Fibroblast of gingiva (primary cell): ENCODE data around the gene GSK3A.

Source experiments
- DNase-seq: peaks from one replicate; pipeline ENCODE4 v3.0.0-alpha.2; 2011; ENCODE audit warnings: low read depth

The GSK3A gene

DNA sequence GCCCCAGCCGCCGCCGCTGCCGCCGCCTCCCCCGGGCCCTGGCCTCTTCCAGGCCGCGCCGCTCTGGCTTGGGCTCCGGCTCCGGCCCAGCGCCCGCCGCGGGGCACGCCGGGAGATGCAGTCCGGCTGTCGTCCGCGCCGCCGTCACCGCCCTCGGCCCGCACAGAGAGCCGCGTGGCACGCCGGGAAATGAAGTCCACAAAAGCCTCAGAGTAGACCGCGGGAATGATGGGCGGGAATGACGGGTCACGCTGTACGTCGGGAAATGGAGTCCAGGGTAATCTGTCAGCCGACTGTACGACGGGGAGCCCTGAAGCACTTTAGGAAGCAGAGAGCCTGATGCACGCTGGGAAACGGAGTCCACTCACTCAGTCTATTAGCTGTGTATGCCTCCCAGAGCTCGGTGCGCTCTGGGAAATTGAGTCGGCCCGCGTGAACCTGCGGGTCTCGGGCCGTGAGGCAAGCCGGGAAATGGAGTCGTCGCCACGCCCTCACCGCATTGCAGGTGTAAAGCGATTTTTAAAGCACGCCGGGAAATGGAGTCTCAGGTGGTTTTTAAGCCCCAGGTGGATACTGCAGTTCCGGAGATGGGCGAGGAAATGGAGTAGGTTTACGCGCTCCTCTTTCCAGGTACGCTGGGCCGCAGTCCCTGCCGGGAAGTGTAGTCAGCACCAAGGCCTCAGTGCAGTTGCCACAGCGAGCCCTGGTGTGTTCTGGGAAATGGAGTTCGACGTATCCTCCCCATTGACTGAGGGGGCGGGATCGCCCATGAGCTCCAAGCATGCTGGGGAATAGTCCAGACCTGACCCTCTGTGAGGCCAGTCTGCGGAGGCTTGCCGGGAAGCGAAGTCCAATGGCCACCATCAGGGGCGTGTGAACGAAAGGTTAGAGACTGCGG, at the start of gene GSK3A:
TSS of gene GSK3A (minus strand) at position 91 of the 898 bp plus-strand sequence. CDS start 137 bp downstream, outside the sequence.
- DNase-seq: peak; percentile 99

DNA sequence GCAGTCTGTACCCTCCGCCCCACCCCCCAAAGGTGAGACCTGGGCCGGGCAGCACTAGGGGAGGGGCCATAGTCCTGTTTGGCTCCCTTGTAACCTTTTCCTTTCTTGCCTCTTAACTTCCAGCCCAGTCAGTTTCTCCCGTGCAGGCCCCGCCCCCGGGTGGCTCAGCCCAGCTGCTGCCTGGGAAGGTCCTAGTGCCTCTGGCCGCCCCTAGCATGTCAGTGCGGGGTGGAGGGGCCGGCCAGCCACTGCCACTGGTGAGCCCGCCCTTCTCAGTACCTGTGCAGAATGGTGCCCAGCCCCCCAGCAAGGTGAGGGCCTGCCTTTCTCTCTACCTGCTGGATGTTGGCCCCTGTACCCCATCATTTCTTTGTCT, 49.0 kb upstream of the GSK3A start:
- DNase-seq: no peak

DNA sequence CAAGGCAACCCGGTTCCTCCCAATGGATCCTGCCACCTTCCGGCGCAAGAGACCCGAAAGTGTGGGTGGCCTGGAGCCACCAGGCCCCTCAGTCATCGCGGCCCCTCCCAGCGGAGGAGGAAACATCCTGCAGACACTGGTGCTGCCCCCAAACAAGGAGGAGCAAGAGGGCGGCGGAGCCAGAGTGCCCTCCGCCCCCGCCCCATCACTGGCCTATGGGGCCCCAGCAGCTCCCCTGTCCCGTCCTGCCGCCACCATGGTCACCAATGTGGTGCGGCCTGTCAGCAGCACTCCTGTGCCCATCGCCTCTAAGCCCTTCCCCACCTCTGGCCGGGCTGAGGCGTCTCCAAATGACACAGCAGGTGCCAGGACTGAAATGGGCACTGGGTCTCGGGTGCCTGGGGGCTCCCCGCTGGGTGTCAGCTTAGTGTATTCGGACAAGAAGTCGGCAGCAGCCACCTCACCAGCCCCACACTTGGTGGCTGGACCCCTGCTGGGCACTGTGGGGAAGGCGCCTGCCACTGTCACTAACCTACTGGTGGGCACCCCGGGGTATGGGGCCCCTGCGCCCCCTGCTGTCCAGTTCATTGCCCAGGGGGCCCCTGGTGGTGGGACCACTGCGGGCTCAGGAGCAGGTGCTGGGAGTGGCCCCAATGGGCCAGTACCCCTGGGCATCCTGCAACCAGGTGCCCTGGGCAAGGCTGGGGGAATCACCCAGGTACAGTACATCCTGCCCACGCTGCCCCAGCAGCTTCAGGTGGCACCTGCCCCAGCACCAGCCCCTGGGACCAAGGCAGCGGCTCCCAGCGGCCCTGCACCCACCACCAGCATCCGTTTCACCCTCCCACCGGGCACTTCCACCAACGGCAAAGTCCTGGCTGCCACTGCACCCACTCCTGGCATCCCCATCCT, 48.4 kb upstream of the GSK3A start:
- no peak for DNase-seq

DNA sequence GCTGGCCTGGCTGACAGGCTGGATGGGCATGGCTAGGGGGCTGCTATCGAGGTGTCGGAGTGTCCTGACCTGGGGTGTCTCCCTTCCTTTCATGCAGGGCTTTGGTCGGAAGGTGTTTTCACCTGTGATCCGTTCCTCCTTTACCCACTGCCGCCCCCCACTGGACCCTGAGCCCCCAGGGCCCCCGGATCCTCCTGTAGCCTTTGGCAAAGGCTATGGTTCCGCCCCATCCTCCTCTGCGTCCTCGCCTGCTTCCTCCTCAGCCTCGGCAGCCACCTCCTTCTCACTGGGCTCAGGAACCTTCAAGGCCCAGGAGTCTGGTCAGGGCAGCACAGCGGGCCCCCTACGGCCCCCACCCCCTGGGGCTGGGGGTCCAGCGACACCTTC, 47.7 kb upstream of the GSK3A start:
- DNase-seq: no peak

DNA sequence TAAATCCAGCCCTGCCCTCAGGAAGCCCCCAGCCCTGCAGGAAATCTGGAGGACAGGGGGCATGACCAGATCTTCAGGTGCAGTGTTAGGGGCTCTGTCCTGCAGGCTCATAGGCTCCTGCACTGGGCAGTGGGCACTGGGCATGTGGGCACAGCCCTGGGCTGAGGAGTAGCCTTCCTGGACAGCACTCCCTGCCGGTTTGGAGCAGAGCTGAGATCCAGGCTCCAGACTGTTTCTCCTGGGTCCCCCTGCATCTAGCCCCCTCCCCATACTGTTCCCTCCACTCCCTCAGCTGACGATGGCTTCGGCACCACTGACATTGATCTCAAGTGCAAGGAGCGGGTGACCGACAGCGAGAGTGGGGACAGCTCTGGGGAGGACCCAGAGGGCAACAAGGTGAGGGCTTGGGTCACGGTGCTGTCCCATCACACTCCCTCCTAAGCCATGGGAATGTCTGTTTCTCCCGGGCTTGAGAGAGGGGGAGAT, 47.2 kb upstream of the GSK3A start:
- DNase-seq: no peak

DNA sequence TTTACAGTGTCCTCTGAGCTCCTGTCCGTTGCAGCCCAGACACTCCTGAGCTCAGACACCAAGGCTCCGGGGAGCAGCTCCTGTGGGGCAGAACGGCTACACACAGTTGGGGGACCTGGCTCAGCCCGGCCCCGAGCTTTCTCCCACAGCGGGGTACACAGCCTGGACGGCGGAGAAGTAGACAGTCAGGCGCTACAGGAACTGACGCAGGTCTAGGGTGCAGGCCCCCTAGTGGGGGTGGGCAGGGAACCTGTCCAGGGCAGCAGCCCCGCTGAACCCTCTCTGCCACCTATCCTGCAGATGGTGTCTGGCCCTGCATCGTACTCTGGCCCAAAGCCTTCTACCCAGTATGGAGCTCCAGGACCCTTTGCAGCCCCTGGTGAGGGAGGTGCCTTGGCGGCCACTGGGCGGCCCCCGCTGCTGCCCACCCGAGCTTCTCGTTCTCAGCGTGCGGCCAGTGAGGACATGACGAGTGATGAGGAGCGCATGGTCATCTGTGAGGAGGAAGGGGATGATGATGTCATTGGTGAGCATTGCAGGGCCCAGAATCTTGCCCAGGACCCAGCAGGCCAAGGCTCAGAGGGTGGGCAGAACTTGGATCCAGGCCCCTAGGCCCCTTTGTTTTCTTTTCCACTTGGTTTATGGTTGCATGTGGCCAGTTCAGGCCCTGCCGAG, 46.6 kb upstream of the GSK3A start:
- DNase-seq: no peak

DNA sequence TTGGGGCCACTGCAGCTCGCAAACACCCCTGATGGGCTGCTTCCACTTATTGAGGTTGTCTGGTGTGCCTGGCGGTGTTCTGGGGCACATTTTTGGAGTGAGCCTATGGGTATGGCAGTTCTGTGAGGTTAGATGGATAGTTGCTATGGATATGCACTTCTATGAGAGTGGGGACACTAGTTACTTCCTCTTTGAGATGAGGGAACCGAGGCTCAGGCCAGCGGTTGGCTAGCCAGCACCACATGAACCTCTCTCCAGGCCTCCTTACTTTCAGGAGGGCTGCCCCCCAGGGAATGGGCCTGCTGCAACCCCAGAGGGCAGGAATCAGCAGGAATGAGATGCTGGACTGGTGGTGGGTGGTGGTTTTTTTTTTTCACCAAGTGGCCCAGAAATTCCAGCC, 46.0 kb upstream of the GSK3A start:
- DNase-seq: no peak

DNA sequence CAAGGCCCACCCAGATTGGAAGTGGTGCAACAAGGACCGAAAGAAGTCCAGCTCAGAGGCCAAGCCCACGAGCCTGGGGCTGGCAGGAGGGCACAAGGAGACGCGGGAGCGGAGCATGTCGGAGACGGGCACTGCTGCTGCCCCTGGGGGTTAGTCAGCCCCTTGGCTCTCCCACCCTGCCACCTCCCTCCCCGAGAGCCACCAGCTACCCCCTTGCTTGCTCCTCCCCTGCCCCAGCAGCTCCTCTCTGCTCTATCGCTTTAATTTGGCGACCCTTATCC, 45.4 kb upstream of the GSK3A start:
- DNase-seq: no peak

DNA sequence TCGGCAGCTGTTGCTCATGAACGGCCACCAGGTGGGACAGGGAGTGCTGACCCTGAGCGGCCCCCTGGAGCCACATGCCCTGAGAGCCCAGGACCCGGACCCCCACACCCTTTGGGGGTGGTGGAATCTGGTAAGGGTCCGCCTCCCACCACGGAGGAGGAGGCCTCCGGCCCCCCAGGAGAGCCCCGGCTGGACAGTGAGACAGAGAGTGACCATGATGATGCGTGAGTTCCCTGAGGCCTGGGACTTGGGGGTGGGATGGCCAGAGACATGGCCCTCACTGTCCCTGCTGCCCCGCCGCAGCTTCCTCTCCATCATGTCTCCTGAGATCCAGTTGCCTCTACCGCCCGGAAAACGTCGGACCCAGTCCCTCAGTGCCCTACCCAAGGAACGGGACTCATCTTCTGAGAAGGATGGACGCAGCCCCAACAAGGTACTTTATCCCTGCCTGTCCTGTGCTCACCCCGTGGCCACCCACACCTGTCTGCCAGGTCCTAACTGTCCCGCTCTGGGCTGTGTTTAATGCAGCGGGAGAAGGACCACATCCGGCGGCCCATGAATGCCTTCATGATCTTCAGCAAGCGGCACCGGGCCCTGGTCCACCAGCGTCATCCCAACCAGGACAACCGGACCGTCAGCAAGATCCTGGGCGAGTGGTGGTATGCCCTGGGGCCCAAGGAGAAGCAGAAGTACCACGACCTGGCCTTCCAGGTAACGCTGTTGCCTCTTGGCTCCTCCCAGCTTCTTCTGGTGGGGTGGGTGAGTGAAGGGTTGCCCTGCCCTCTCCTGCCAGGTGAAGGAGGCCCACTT, 44.8 kb upstream of the GSK3A start:
- no peak for DNase-seq

DNA sequence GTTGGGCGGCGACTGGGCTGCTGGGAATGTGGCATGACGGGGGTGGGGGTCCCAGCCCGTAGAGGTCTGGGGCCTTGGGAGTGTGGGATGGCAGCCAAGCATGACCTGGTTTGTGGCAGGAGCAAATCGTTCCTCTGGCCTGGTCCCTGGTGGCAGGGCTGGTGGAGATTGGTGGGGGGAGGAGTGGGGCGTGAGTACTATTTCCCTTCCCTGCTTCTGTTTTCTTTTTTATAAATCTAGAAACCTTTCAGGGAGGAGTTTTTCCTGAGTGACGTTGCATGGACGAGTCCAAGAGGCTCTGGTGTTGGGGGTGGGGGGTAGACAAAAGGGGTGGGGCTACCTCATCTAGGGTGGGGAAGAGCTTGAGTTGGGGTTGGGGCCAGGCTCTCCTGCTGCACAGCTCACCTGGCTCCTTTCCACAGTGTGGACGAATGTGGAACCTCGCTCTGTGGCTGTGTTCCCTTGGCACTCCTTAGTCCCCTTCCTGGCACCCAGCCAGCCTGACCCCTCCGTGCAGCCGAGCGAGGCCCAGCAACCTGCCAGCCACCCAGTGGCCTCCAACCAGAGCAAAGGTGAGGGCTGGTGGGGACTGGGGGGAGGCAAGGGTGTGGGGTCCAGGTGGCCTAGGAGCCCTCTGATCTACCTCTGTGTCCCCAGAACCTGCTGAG, 44.1 kb upstream of the GSK3A start:
- no peak for DNase-seq

DNA sequence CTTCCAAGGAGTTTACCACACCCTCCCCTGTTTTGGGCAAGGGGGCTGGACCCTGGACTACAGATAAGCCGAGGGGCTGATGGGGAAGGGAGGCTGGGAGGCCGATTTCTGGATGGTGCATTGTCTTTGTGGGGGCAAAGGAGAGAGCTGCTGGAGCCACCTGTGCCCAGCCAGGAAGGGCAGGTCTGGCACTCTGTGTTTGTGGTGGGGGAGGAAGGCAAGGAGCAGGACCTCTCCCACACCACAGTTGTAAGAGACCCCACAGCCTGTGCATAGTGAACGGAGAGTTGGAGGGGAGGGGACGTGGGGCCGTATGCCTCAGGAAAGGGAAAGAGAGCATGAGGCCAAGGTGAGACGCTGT, 43.6 kb upstream of the GSK3A start:
- DNase-seq: no peak

DNA sequence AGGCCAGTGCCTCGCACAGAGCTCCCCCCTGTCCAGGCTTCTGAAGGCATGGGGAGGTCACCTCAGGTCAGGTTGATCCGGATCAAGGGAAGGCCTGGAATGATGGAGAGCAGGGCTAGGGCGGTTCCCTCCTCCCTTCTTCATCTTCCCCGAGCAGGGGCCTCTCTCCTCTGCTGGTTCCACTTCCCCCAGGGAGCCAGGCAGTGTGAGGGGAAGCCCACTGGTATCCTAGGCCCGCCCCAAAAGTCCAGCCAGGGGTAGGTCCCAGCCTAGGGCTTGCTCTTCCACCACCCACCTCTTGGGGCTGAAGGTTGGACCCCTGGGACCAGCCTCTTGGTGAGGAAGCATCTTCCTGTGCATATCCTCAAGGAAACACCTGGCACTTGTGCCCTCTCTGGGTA, 43.1 kb upstream of the GSK3A start:
- no peak for DNase-seq

DNA sequence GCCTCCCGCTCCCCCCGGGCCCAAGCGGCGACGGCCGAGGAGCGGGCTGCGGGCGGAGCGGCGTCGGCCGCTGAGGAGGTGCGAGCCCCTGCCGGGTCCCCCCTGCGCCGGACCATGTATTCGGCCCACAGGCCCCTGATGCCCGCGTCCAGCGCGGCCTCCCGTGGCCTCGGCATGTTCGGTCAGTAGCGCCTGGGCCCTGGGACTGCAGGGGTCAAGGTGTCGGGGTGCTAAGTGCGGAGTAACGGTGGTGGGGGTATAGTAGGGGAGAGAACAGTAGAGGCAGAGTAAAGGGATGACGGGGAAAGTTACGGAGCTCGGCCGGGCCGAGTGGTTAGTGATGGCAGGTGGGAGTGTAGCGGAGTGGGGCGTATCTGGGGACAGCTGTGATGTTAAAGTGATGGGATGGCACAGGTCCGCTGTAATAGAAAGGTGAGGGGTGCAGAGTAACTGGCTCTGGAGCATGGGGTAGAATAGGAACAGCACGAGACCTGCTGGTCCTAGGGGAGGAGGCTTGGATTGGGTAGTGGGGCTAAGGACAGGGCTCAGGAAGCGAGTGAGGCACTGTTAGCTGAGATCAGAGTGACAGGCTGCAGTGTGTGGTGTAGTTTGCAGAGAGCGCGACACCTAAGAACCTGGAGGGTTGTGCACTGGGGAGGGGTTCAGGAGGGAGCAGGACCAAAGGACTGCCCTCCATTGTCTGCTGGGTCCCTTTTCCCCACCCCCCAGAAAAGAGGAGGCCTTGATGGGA, 42.4 kb upstream of the GSK3A start:
- DNase-seq: no peak

DNA sequence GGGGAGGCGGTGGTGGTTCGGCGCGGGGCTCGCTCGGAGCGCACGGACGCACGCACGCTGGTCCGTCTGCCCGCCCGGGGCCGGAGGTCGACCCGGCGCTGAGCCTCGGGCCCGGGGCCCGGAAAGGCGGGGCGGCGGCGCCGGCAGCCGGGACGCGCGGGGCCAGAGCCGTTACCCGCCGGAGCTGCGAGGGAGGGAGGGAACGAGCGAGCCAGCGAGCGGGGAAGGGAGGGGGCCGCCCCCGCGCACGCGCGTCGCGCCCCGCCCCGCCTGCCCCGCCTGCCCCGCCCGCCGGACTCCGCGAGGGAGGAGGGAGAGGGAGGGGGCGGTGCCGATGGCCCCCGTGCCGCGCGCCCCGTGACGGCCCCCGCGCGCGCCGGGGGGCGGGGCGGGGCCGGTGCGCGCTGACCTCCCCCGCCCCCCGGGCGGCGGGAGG, 41.7 kb upstream of the GSK3A start:
- peak; percentile 82 for DNase-seq

DNA sequence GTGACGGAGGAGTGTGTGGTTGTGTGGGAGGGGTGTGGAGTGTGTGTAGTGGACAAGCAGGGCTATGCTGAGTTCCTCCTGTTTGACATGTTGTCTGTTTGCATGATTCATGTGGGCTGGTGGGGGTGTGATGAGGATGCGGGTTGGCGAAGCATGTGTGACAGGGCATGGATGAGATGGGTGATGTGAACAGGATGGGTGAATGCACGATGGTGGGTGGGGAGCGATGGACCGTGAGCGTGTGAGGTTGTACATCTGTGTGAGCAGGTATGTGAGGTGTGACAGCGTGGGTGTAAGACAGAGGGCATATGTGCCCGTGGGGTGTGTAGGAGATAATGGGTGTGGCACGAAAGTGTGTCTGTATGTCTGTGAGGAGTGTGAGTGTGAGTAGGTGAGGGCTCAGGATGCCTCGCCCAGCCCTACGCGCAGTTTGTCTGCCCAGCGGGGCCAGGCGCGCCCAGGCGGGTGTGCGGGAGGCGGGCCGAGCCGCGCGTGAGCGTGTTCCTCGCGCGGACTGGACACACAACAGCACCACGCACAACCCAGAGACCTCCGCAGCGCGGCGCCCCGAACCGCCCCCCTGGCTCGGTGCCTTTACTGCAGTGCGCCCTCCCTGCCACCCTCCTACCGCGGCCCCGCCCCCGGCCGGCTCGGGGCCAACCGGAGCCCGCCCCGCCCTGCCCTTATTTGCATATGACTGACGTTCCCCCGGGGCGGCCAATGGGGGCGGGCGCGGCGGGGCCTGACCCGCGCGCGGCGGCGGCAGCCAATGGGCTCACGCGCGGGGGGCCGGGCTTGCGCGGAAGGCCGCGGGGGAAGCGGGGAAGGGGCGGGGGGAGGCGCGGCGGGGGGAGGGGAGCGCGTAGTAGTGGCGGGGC, 41.0 kb upstream of the GSK3A start:
- peak; percentile 94 for DNase-seq

DNA sequence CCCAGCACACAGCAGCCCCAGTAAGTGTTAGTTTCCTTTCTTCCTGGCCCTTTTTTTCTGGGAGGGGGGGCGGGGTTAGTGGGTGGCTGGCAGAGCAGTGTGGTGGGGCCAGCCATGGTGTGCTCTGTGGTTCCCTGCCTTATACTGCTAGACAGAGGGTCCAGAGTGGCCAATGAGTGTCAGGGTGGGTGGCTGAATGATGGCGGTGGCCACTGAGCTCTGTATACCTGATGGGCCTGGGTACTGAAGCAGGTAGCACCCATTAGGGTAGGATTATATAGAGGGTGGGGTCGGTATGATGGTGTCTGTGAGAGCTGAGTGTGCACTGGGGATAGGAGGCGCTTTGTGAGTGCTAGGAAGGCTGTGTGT, 40.4 kb upstream of the GSK3A start:
- DNase-seq: no peak

DNA sequence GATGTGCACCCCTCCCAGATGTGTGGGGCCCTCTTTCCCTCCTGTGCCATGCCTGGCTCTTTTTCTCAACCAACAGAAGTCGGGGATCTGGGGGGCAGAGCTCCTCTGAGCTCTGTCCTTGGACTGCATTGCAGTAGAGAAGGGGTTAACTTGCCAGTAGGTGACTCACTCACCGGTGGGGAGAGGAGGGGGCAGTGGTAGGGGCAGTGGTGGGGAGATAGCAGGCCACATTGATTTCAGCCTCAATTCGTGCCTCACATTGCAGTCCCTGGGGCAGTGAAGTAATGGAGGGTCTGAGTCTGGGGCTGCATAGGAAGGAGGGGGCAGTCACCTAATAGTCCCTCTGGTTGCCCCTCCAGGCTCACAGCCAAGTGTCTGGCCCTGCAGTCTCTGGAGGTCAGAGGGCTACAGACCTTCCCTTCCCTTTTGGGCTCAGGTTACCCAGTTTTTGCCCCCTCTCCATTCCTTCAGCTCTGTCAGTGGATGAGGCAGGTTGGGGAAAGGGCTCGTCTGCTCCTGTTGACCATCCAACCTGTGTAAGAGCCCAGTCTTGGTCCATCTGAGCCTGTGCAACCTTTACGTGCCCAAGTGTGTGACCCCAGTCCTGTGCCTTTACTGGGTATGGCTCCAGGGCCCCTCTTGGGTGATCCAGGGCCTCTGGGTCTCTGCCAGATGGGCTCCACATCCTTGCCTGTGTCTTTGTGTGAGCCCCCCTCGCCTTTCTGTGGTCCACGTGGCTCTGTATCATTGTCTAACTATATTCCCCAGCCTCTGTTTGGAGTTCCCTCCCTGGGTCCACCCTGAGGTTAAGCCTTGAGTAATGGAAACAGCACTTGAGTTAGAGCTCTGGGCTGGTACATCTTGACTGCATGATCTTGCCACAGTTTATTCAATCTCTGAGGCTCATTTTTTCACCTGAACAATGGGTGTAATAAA, 39.7 kb upstream of the GSK3A start:
- DNase-seq: no peak

DNA sequence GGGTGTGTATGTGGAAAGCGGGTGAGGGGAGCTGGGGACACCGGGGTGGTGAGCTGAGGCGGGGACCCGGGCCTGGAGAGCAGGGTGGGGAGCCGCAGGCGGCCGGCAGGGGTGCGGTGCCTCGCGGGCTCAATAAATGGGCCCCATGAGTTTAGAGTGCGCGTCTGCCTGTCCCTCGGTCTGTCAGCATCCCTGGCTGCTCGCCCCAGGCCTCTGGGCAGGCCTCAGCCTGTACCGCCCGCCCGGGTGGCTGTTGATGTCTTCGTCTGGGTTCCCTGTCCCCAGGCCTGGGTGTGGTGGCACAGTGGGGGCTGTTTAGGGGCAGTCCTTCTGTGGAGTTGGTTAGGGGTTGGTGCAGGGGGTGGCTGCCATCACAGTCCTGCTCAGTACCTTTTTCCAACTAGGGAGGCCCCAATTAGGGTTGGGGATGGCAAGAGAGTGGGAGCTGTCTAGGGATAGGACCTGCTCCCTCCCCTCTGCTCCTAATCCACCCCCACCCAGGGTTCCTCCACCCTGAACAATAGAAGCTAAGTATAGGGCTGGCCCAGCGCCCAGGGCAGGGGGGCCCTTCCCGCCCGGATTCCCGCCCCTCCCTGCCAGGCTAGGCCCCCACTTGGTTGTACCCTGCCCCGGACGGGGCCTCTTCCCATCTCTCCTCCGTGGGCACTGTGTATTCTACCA, 38.9 kb upstream of the GSK3A start:
- DNase-seq: peak; percentile 30
